Measurements from ENCODE around the gene TNFRSF11A.

Gene TNFRSF11A

DNA sequence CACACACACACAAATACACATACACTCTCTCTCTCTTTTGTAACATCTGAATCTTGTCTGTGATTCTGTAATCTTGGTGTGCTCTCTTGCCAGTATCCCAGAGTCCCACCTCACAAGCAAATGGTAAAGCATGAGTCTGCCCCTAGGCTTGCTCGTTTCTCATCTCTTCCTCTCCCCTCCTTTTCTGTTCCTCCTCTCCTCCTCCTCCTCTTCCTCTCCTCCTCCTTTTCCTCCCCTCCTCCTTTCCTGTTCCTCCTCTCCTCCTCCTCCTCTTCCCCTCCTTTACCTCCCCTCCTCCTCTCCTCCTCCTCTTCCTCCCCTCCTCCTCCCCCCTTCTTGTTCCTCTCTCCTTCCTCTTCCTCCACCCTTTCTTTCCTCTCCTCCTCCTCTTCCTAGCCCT, 59.0 kb downstream of the TNFRSF11A start:
- no peak for DNase-seq (ENCODE audit: low spot score)
- TF ChIP-seq, protein P1, sequence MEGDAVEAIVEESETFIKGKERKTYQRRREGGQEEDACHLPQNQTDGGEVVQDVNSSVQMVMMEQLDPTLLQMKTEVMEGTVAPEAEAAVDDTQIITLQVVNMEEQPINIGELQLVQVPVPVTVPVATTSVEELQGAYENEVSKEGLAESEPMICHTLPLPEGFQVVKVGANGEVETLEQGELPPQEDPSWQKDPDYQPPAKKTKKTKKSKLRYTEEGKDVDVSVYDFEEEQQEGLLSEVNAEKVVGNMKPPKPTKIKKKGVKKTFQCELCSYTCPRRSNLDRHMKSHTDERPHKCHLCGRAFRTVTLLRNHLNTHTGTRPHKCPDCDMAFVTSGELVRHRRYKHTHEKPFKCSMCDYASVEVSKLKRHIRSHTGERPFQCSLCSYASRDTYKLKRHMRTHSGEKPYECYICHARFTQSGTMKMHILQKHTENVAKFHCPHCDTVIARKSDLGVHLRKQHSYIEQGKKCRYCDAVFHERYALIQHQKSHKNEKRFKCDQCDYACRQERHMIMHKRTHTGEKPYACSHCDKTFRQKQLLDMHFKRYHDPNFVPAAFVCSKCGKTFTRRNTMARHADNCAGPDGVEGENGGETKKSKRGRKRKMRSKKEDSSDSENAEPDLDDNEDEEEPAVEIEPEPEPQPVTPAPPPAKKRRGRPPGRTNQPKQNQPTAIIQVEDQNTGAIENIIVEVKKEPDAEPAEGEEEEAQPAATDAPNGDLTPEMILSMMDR (IDR thresholded peaks at IDR 0.05), result no peak
- Histone ChIP-seq H3K27ac (no peak overlapping the region), H3K4me3 (no peak overlapping the region)

DNA sequence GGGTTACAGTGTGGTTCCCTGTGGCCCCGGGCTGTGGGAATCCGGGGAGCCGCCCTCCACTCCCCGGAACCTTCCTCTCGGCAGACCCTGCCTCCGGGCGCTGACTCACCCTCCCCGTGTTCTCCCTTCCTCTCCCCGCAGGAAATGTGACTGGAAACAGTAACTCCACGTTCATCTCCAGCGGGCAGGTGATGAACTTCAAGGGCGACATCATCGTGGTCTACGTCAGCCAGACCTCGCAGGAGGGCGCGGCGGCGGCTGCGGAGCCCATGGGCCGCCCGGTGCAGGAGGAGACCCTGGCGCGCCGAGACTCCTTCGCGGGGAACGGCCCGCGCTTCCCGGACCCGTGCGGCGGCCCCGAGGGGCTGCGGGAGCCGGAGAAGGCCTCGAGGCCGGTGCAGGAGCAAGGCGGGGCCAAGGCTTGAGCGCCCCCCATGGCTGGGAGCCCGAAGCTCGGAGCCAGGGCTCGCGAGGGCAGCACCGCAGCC, 59.5 kb downstream of the TNFRSF11A start:
- H3K4me3 ChIP-seq, result peak overlapping the region; percentile 66
- no peak for DNase-seq (ENCODE audit: low spot score)

DNA sequence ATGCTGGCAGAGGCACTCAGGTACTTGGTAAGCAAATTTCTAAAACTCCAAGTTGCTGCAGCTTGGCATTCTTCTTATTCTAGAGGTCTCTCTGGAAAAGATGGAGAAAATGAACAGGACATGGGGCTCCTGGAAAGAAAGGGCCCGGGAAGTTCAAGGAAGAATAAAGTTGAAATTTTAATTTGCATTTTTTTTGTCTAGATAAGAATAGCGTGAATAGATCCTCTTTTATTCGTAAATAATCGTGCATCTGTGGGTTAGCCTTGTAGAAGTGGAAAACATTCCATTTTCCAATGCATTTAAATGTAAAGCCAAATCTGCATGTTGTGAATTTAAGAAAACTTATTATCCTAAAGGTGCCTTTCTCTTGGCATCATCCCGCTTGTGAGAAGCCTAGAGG, 61.0 kb downstream of the TNFRSF11A start:
- no peak for DNase-seq (ENCODE audit: low spot score)
- no peak overlapping the region for H3K27ac ChIP-seq
- TF ChIP-seq, protein P1 (IDR thresholded peaks at IDR 0.05), result no peak
- no peak overlapping the region for H3K4me3 ChIP-seq

More for the DNA sequence above, 59.5 kb downstream of the TNFRSF11A start:
- no peak overlapping the region for H3K27ac ChIP-seq
- TF ChIP-seq, protein P1 (IDR thresholded peaks at IDR 0.05), result no peak

DNA sequence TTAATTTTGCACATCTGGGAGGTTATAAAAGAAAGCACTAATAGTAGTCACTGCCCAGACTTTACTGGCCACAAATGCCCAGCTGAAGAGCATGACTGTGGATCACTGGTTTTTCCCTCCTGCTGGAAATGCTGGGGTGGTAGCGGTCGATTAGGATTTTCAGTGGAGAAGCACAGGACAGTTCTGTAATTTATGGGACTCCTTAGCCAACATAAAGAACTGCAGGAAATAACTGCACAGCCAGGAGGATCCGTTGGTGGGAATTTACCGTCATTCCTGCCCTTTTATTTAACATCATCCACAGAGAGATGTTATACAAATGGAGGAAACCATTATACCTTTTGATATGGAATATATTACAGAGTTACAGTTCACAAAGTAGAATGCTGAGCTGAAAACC, 61.5 kb downstream of the TNFRSF11A start:
- no peak for DNase-seq (ENCODE audit: low spot score)
- TF ChIP-seq, protein P1 (IDR thresholded peaks at IDR 0.05), result no peak
- no peak overlapping the region for H3K27ac ChIP-seq
- no peak overlapping the region for H3K4me3 ChIP-seq

DNA sequence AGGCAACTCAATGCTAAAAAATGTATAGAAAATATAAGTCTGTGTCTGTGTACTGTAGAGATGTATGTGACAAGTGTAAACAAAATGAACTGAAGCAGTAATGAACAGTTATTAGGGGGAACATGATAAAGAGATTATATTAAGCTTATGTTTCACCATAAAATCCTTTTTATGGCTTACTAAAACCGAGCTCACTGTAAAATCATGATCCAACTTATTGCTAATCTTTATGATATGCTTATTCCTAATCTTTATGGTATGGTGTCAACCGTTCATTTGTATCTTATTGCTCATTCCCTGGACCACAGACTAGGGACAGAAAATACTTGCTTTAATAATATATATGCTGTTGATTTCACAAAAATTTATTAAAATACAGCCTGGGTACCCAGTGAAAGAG, 62.1 kb downstream of the TNFRSF11A start:
- TF ChIP-seq, protein P1 (IDR thresholded peaks at IDR 0.05), result no peak
- Histone ChIP-seq H3K27ac (no peak overlapping the region), H3K4me3 (no peak overlapping the region)
- DNase-seq (ENCODE audit: low spot score), result no peak

DNA sequence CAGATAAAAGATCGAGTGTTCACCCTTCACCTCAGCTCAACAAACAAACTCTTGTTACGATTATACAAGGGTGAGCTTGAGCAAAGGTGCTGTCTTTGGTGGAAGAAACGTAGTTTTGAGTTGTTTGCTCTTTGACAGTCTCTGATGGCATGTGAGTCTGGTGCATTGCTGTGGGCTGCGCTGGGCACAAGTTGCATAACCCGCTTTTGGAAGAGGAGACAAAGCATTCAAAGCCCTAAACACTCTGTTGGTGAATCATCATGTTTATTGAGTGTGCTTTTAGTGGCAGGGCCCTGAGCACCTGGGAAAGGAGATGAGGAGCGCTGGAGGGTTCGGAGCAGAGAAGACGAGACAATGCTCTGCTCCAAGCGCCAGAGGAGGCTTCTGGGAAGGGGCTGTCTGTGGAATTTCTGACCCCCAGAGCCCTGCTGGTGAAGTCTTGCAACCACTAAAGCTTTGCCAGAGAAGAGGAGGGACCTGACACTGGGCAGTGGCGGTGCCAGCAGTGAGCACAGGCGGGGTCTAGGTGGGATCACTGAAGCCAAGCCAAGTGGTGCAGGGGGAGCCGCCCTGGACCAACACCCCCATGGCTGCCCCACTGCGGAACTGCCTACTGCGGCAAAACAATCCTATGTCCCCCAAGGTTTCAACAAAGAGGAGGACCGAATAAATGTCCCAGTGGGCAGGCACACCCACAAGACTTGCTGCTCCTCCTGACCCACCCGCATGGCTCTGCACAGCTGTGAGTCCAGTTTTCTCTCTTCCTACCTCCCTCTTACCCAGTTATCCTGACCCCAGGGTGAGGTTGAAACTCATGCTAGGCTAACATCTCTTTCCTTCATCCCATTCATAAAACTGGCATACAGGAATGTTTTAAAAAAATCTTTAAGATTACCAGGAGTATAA, 64.0 kb downstream of the TNFRSF11A start:
- Histone ChIP-seq H3K4me3 (no peak overlapping the region), H3K27ac (no peak overlapping the region)
- TF ChIP-seq, protein P1 (IDR thresholded peaks at IDR 0.05), result no peak
- no peak for DNase-seq (ENCODE audit: low spot score)
